Measurements from ENCODE around the gene STON2.

- TF ChIP-seq, protein P1, sequence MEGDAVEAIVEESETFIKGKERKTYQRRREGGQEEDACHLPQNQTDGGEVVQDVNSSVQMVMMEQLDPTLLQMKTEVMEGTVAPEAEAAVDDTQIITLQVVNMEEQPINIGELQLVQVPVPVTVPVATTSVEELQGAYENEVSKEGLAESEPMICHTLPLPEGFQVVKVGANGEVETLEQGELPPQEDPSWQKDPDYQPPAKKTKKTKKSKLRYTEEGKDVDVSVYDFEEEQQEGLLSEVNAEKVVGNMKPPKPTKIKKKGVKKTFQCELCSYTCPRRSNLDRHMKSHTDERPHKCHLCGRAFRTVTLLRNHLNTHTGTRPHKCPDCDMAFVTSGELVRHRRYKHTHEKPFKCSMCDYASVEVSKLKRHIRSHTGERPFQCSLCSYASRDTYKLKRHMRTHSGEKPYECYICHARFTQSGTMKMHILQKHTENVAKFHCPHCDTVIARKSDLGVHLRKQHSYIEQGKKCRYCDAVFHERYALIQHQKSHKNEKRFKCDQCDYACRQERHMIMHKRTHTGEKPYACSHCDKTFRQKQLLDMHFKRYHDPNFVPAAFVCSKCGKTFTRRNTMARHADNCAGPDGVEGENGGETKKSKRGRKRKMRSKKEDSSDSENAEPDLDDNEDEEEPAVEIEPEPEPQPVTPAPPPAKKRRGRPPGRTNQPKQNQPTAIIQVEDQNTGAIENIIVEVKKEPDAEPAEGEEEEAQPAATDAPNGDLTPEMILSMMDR (conservative IDR thresholded peaks at IDR 0.05; ENCODE audit: low read depth, low read length) = no peak
- TF ChIP-seq EZH2 (IDR thresholded peaks at IDR 0.05; ENCODE audit: borderline replicate concordance, low read depth, low read length, poor library complexity, severe bottlenecking) = no peak
These were observed 8.5 kb upstream of the STON2 start for GRCh38 chr14:81408595-81408994.

All from A673 (cell line).